Heart right ventricle (tissue), 16 donors: ENCODE results near the gene INCA1. TPM values are rescaled to one million over a fixed set of nuclear protein-coding genes. Genes with fewer than 3 reads are reported as not detected.

Experiments used
- ATAC-seq, 8 donors: fragments of 200-7000 bp; cut with Tn5 transposase; one replicate each; pipeline ENCODE4 v1.9.1; 2020; ENCODE audit warnings: mild to moderate bottlenecking in 8 of 8, moderate library complexity in 8 of 8, moderate number of reproducible peaks in 1 of 8
- DNase-seq, 2 donors: peaks; one replicate each; pipeline ENCODE4 v3.0.0-alpha.2; 2020
- H3K27ac ChIP-seq, 10 donors: fragments of 200-600 bp; sonication (generic) in 2 of 10; one replicate each; pipeline versions ENCODE4 v1.5.0 to v1.8.0; 2020 to 2022; ENCODE audit warnings: mild to moderate bottlenecking in 3 of 10
- H3K27me3 ChIP-seq, 7 donors: fragments of 200-600 bp; one replicate each; pipeline ENCODE4 v1.8.0; 2021 to 2022; ENCODE audit warnings: mild to moderate bottlenecking in 2 of 7
- H3K36me3 ChIP-seq, 9 donors: fragments of 200-600 bp; sonication (generic) in 1 of 9; one replicate each; pipeline versions ENCODE4 v1.5.0 to v1.8.0; 2020 to 2022; ENCODE audit warnings: mild to moderate bottlenecking in 2 of 9
- H3K4me1 ChIP-seq, 9 donors: fragments of 200-600 bp; sonication (generic) in 1 of 9; one replicate each; pipeline versions ENCODE4 v1.5.0 to v1.8.0; 2020 to 2022; ENCODE audit warnings: mild to moderate bottlenecking in 4 of 9
- H3K4me3 ChIP-seq, 10 donors: fragments of 200-600 bp; sonication (generic) in 2 of 10; one replicate each; pipeline versions ENCODE4 v1.5.0 to v1.8.0; 2020 to 2022; ENCODE audit warnings: mild to moderate bottlenecking in 7 of 10, moderate library complexity in 2 of 10
- H3K9me3 ChIP-seq, 11 donors: fragments of 200-600 bp in 10 of 11; sonication (generic) in 2 of 11; one replicate each; pipeline versions ENCODE4 v1.5.0 to v1.8.0; 2013 to 2022; ENCODE audit warnings: mild to moderate bottlenecking in 2 of 11, control low read depth in 1 of 11, moderate library complexity in 1 of 11
- CTCF ChIP-seq, 9 donors: fragments of 200-600 bp; sonication (generic) in 2 of 9; IDR thresholded peaks; one replicate each; pipeline versions ENCODE4 v1.5.0 to v1.8.0; 2021 to 2022; ENCODE audit warnings: antibody characterized with exemption in 9 of 9, mild to moderate bottlenecking in 5 of 9, moderate library complexity in 1 of 9
- WGBS, 2 donors: extraction: QIAGEN DNeasy Blood & Tissue Kit; methylation state at CpG; one replicate each; pipeline ENCODE4 v1.1.7; 2013; ENCODE audit warnings: inconsistent platforms in 1 of 2; 5-methylcytosine and 5-hydroxymethylcytosine counted together
- intact Hi-C, 10 donors: fragments of 100-400 bp; cut with DNase I; formaldehyde crosslinking; loops; one replicate each; pipeline versions ENCODE4 v1.11.1 to v1.14.2; 2022
- polyA plus RNA-seq, 2 donors: library from polyadenylated mRNA; stranded (reverse); fragments of 200-250 nt; gene quantifications; one replicate each; pipeline ENCODE4 v1.2.3, GENCODE V29; 2013
- total RNA-seq, 10 donors: library from RNA; stranded (reverse); fragmentation: NEBNext Ultra II Directional in 3 of 10; extraction: Animal tissue kit (Norgen Biotek cat#: 25700) in 3 of 10; gene quantifications; one replicate each; pipeline versions ENCODE4 v1.2.1 to v1.2.4, GENCODE V29; 2021 to 2023
- donor health status: Arrhythmogenic right ventricular cardiomyopathy.
- donor health status: ischemic (EF 13 %, LVEDD 7.1; RV severe dilation, severe dysfunction).
- donor health status: healthy with polysubstance abuse.
- donor health status: DM: no; HTN: yes; CAD: no.
- donor health status: DM: no; HTN: no; CAD: no.
- donor health status: ischemic (EF 25% LVEDD 6.9; RV normal size, moderate dysfunction).
- donor health status: ischemic (EF 25% LVEDD 5.7; RV mildly dilated, moderate dysfunction).
- donor health status: healthy.
- donor health status: DM: yes; HTN: yes; CAD: no.
- donor health status: Ischemic cardiomyopathy.
- donor health status: ischemic (EF 35%, LVEDD 5.7; RV mildly dilated, moderate dysfunction).
- donor health status: nonischemic (EF 11% LVEDD 7.7; RV severe dilation, severe dysfunction).
- donor health status: DM: yes; HTN: yes; CAD: no.
- donor health status: PGD.
- donor health status: ischemic (EF 29% LVEDD 5.4; RV normal size, mild dysfunction).
- donor health status: nonischemic (EF 23%, LVEDD 6.1; RV moderate dilation, normal function).

INCA1 gene
- total and polyA plus RNA-seq, 12 donors, result 0.83 to 7.8 (median 2.2) TPM

DNA sequence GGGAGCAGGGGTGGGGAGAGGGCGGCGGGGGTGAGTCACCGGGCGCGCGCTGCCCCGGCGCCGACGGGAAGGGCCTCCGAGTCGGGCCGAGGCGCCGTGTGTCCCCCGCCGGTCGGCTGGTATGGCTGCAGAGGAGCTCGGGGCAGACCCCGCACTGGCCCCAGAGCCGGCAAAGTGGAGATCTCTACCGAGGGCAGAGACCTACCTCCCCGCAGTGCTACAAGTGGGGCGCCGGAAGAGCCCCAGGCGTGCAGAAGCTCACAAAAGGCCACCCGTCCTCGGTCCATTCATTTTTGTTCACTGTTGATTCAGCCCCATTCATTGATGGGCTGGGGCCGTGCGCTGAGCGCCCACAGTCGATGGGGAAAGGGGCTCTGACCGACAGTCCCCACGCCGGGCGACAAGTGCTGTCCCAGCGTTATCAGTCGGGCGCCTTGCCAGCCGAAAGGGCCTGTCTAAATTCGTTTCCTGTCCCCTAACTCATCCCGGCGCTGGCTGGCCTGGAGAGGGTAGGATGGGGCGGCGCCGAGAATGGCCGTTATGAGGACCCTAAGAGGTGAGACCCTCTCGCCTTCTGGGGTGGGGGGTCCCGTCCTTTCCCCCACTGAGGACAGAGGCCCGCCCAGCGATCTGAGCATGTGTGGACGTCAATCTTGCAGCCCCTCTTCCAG is 47.1 kb downstream of the INCA1 start:
- peak in 6 of 8 donors; percentile 10 to 53 (median 36) for ATAC-seq

DNA sequence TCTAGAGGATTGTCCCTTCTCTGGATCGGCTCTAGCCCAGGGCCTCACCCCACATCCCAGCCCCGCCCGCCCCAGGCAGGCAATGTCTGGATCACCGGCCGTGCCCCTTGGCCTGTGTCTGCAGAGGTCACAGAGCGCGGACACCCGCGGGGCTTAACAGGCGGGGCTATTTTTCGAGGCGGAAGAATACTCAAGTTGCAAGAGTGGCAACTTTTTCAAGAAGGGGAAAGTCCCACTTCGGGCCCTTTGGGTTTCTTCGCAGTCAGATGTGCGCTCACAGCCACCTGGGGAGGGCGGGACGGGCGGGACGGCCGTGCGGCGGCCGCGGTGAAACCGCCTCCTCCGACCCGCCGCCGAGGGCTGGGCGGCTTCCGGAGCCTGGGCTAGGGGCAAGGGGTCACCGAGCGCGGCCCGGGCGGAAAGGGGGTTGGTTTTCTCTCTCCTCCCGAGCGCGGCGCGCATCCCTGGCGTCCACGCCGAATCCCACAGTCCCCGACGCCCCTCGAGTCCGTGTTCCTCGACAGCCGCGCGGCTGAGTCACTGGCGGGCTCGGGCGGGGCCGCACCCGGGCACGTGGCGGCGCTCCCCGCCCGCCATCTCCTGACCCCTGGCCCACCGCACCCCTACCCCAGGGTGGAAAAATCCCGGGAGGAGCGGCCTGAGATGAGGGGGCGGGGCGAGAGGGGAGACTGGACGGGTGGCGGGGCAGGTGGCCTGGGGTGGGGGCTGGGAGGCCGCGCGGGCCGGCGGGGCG is 47.8 kb downstream of the INCA1 start:
- no peak for TF ChIP-seq CTCF (IDR thresholded peaks at IDR 0.05)
- Histone ChIP-seq H3K27ac (peak overlapping the region; percentile 89 to 100 (median 99)), H3K4me3 (peak overlapping the region; percentile 32 to 100 (median 98)), H3K27me3 (no peaks in the 10 kb centered on the region), H3K4me1 (peaks cover 18 to 70% (median 47%) of the 10 kb centered on the region in 9 donors), H3K36me3 (peaks cover 0 to 30% (median 5%) of the 10 kb centered on the region in 9 donors), H3K9me3 (no peaks in the 10 kb centered on the region)
- WGBS, 2 donors, result 0 to 1% methylated on average over 67 to 75 of the region's 75 CpGs
- DNase-seq (peak; percentile 75 to 76), ATAC-seq (peak; percentile 10 to 28 (median 16))
- intact Hi-C loops, result loop anchor here in 7 of 10 donors (1.0 to 5.0 kb wide), 6 partner anchors 17 to 48 kb away; partner anchors contain the start of genes SPAG7 (in 5 of the 7), CAMTA2 (in 1 of the 7), INCA1 (in 1 of the 7) and KIF1C (in 1 of the 7)

More for the DNA sequence above, 47.1 kb downstream of the INCA1 start:
- TF ChIP-seq CTCF (IDR thresholded peaks at IDR 0.05), result no peak
- 3 to 5% methylated on average over 32 to 52 of the region's 52 CpGs for WGBS, 2 donors
- H3K27me3 ChIP-seq, result no peaks in the 10 kb centered on the region
- peaks cover 15 to 63% (median 40%) of the 10 kb centered on the region in 9 donors for H3K4me1 ChIP-seq
- peaks cover 0 to 23% (median 8%) of the 10 kb centered on the region in 9 donors for H3K36me3 ChIP-seq
- intact Hi-C loops, result loop anchor here in 2 of 10 donors (1.0 kb wide), 2 partner anchors 16 to 17 kb away; partner anchors contain the start of gene SPAG7 (in 1 of the 2)
- DNase-seq, result peak; percentile 70 to 82
- H3K27ac ChIP-seq, result peak overlapping the region; percentile 89 to 100 (median 99)
- H3K9me3 ChIP-seq, result no peaks in the 10 kb centered on the region
- H3K4me3 ChIP-seq, result peak overlapping the region in 9 of 10 donors; percentile 67 to 100 (median 98)

DNA sequence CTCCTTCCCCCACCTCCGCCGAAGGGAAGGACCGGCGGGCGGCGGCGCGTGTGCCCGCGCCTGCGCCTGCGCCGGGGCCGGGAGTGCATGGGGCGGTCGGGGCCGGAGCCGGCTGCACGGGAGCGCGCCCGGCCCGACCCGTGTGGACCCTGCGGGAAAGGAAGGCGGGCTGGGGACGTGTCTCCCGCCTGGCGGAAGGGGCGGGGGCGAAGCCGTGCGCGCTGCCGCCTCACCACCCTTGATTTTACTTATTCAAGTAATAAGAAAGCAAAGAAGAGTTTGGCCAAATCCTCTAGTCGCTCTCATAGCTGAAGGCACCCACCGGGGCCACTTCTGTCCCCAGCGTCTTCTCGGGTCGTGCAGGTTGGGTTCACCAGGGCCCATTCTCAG is 48.4 kb downstream of the INCA1 start:
- H3K36me3 ChIP-seq, result peaks cover 0 to 36% (median 5%) of the 10 kb centered on the region in 9 donors
- no peaks in the 10 kb centered on the region for H3K9me3 ChIP-seq
- no peak for TF ChIP-seq CTCF (IDR thresholded peaks at IDR 0.05)
- peaks cover 18 to 76% (median 51%) of the 10 kb centered on the region in 9 donors for H3K4me1 ChIP-seq
- H3K27me3 ChIP-seq, result no peaks in the 10 kb centered on the region
- peak overlapping the region; percentile 89 to 100 (median 99) for H3K27ac ChIP-seq
- ATAC-seq, result peak; percentile 72 to 87 (median 82)
- peak; percentile 83 to 87 for DNase-seq
- intact Hi-C loops, result loop anchor here in 5 of 10 donors (1.0 to 5.0 kb wide), 6 partner anchors 9 to 48 kb away; partner anchors contain the start of genes SPAG7 (in 5 of the 5), CAMTA2 (in 1 of the 5), INCA1 (in 1 of the 5) and KIF1C (in 1 of the 5)
- WGBS, 2 donors, result 1% methylated on average over 40 of the region's 40 CpGs
- peak overlapping the region; percentile 32 to 100 (median 98) for H3K4me3 ChIP-seq
